ENCODE measurements around the gene MCF2L. TPM values are rescaled to one million over a fixed set of nuclear protein-coding genes. Genes with fewer than 3 reads are reported as not detected.
A peak's percentile ranks its signal among the peaks of the same experiment; 100 is the strongest.
"Not testable (repeated sequence)": the region's sequence is repeated elsewhere in the genome, so short reads cannot be mapped to it uniquely, and the experiment has no call there.

The MCF2L gene
- total RNA-seq, 2 donors from 2014 or later, result 48.0 to 49.9 TPM

GRCh38 chr13:112941349-112941748 lies 27.7 kb upstream of the MCF2L start:
- Histone ChIP-seq H3K27me3 (ENCODE audit: control insufficient read depth, insufficient read depth, low read length, poor library complexity, severe bottlenecking) (no peaks in the 10 kb centered on the region), H3K27ac (ENCODE audit: low read depth, low read length) (no peak overlapping the region), H3K4me3 (ENCODE audit: low read length) (no peak overlapping the region), H3K9ac (ENCODE audit: extremely low read depth, low read length, poor library complexity, severe bottlenecking) (no peak overlapping the region), H3K4me1 (ENCODE audit: control insufficient read depth, insufficient read depth, low read length) (peaks cover 2% of the 10 kb centered on the region), H3K36me3 (ENCODE audit: control insufficient read depth, insufficient read depth, low read length) (no peaks in the 10 kb centered on the region), H3K9me3 (ENCODE audit: control insufficient read depth, low read length) (peaks cover 4% of the 10 kb centered on the region)
- Mint-ChIP-seq H3K4me1 (peaks cover 6% of the 10 kb centered on the region), H3K27ac (no peak overlapping the region), H3K27me3 (ENCODE audit: insufficient read depth) (peaks cover 2% of the 10 kb centered on the region), H3K9me3 (peaks cover 15% of the 10 kb centered on the region), H3K4me3 (no peak overlapping the region), H3K36me3 (ENCODE audit: low read depth) (peaks cover 5% of the 10 kb centered on the region)
- DNase-seq, result no peak
- TF ChIP-seq CTCF (conservative IDR thresholded peaks at IDR 0.05), result no peak
- 89 to 98% methylated on average over 3 to 5 of the region's 7 CpGs for WGBS, 2 experiments (ENCODE audit: insufficient coverage in 1 of 2, insufficient read length in 1 of 2)

GRCh38 chr13:112941765-112942164 lies 27.2 kb upstream of the MCF2L start:
- H3K4me1 ChIP-seq (ENCODE audit: control insufficient read depth, insufficient read depth, low read length); H3K4me3 ChIP-seq (ENCODE audit: low read length); DNase-seq; H3K4me3 Mint-ChIP-seq; H3K27ac ChIP-seq (ENCODE audit: low read depth, low read length); H3K27me3 ChIP-seq (ENCODE audit: control insufficient read depth, insufficient read depth, low read length, poor library complexity, severe bottlenecking); H3K27me3 Mint-ChIP-seq (ENCODE audit: insufficient read depth); H3K36me3 Mint-ChIP-seq (ENCODE audit: low read depth); H3K27ac Mint-ChIP-seq; H3K9me3 ChIP-seq (ENCODE audit: control insufficient read depth, low read length); H3K9ac ChIP-seq (ENCODE audit: extremely low read depth, low read length, poor library complexity, severe bottlenecking); H3K36me3 ChIP-seq (ENCODE audit: control insufficient read depth, insufficient read depth, low read length): not testable (repeated sequence)
- TF ChIP-seq CTCF (conservative IDR thresholded peaks at IDR 0.05), result peak; percentile 48
- peaks cover 10% of the 10 kb centered on the region for H3K4me1 Mint-ChIP-seq
- H3K9me3 Mint-ChIP-seq, result peaks cover 15% of the 10 kb centered on the region
- WGBS, 2 experiments (ENCODE audit: insufficient coverage in 1 of 2, insufficient read length in 1 of 2), result 84 to 100% methylated on average over 3 to 11 of the region's 11 CpGs

GRCh38 chr13:112942689-112943308 lies 26.2 kb upstream of the MCF2L start:
- peaks cover 11% of the 10 kb centered on the region for H3K4me1 Mint-ChIP-seq
- no peak overlapping the region for H3K27ac Mint-ChIP-seq
- H3K36me3 Mint-ChIP-seq (ENCODE audit: low read depth), result peaks cover under 1% of the 10 kb centered on the region
- peak; percentile 99 for DNase-seq
- Histone ChIP-seq H3K9ac (ENCODE audit: extremely low read depth, low read length, poor library complexity, severe bottlenecking) (no peak overlapping the region), H3K4me1 (ENCODE audit: control insufficient read depth, insufficient read depth, low read length) (peaks cover 7% of the 10 kb centered on the region), H3K9me3 (ENCODE audit: control insufficient read depth, low read length) (peaks cover 4% of the 10 kb centered on the region), H3K4me3 (ENCODE audit: low read length) (peak overlapping the region; percentile 78), H3K27me3 (ENCODE audit: control insufficient read depth, insufficient read depth, low read length, poor library complexity, severe bottlenecking) (no peaks in the 10 kb centered on the region), H3K27ac (ENCODE audit: low read depth, low read length) (no peak overlapping the region), H3K36me3 (ENCODE audit: control insufficient read depth, insufficient read depth, low read length) (no peaks in the 10 kb centered on the region)
- H3K27me3 Mint-ChIP-seq (ENCODE audit: insufficient read depth), result peaks cover 5% of the 10 kb centered on the region
- WGBS, 2 experiments (ENCODE audit: insufficient coverage in 1 of 2, insufficient read length in 1 of 2), result 3 to 6% methylated on average over 6 to 18 of the region's 18 CpGs
- peaks cover 11% of the 10 kb centered on the region for H3K9me3 Mint-ChIP-seq
- peak overlapping the region; percentile 51 for H3K4me3 Mint-ChIP-seq
- TF ChIP-seq CTCF (conservative IDR thresholded peaks at IDR 0.05), result peak; percentile 99
